Retinal pigment epithelial cell (primary cell): Measurements from ENCODE around the gene DLGAP1.

Experiments used
- DNase-seq: peaks from one replicate; pipeline ENCODE4 v3.0.0-alpha.2; 2010; ENCODE audit warnings: low read depth
- H3K4me3 ChIP-seq: 2 replicates; pipeline ENCODE4 v1.5.1; 2011; ENCODE audit warnings: mild to moderate bottlenecking, low read length, control low read depth, moderate library complexity
- CTCF ChIP-seq: conservative IDR thresholded peaks from 2 replicates; pipeline ENCODE4 v1.5.1; 2011; ENCODE audit warnings: low read depth, low read length, control low read depth, inconsistent platforms

DLGAP1 gene

GRCh38 chr18:3985664-3986063, 469.4 kb downstream of the DLGAP1 start:
- no peak for DNase-seq
- no peak for TF ChIP-seq CTCF
- no peak overlapping the region for H3K4me3 ChIP-seq

GRCh38 chr18:3985020-3985419, 470.1 kb downstream of the DLGAP1 start:
- H3K4me3 ChIP-seq: no peak overlapping the region
- no peak for TF ChIP-seq CTCF
- no peak for DNase-seq

- no peak for DNase-seq
- no peak overlapping the region for H3K4me3 ChIP-seq
- no peak for TF ChIP-seq CTCF
Observed at GRCh38 chr18:3984163-3984757, 470.8 kb downstream of the DLGAP1 start.

GRCh38 chr18:3983351-3983969, 471.6 kb downstream of the DLGAP1 start:
- peak; percentile 29 for DNase-seq
- no peak for TF ChIP-seq CTCF
- no peak overlapping the region for H3K4me3 ChIP-seq

GRCh38 chr18:3982541-3982940, 472.6 kb downstream of the DLGAP1 start:
- TF ChIP-seq CTCF: no peak
- DNase-seq: no peak
- no peak overlapping the region for H3K4me3 ChIP-seq

- DNase-seq: no peak
- no peak overlapping the region for H3K4me3 ChIP-seq
Observed at GRCh38 chr18:3979024-3979423, 476.1 kb downstream of the DLGAP1 start.

More at GRCh38 chr18:3979024-3979423, 476.1 kb downstream of the DLGAP1 start:
- TF ChIP-seq CTCF: no peak
